ENCODE data around the gene UQCRC1. TPM values are rescaled to one million over a fixed set of nuclear protein-coding genes. Genes with fewer than 3 reads are reported as not detected.

The UQCRC1 gene
- total and polyA plus RNA-seq, 7 donors, result 199 to 828 (median 241) TPM

DNA sequence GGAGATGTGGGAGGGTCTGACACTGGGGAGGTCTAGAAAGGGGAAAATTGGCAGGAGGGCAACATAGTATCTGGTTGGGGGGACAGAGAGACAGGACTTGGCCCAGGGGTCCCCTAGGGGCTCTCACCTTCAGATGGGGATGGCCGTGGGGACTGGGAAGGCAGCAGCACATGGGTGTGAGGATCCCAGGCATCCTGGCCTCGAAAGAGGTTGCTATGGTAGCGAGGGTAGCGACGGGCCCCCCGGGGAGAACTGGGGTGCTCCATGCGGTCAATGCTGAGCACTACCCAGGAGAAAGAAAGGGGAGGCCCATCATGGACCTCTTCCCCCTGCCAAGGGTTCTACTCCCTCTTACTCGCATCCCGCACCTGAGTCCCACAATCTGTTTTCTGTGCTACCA, 38.3 kb upstream of the UQCRC1 start:
- no peaks in the 10 kb centered on the region for H3K9me3 ChIP-seq
- no peak overlapping the region for H3K27ac ChIP-seq
- no peak overlapping the region for H3K4me3 ChIP-seq
- H3K36me3 ChIP-seq, result no peaks in the 10 kb centered on the region
- WGBS, 2 donors, result 82 to 91% methylated on average over 9 of the region's 9 CpGs
- TF ChIP-seq EP300 (IDR thresholded peaks at IDR 0.05) (no peak), POLR2A (IDR thresholded peaks at IDR 0.05) (no peak), POLR2AphosphoS5 (IDR thresholded peaks at IDR 0.05) (no peak)
- TF ChIP-seq, protein P1, sequence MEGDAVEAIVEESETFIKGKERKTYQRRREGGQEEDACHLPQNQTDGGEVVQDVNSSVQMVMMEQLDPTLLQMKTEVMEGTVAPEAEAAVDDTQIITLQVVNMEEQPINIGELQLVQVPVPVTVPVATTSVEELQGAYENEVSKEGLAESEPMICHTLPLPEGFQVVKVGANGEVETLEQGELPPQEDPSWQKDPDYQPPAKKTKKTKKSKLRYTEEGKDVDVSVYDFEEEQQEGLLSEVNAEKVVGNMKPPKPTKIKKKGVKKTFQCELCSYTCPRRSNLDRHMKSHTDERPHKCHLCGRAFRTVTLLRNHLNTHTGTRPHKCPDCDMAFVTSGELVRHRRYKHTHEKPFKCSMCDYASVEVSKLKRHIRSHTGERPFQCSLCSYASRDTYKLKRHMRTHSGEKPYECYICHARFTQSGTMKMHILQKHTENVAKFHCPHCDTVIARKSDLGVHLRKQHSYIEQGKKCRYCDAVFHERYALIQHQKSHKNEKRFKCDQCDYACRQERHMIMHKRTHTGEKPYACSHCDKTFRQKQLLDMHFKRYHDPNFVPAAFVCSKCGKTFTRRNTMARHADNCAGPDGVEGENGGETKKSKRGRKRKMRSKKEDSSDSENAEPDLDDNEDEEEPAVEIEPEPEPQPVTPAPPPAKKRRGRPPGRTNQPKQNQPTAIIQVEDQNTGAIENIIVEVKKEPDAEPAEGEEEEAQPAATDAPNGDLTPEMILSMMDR (IDR thresholded peaks at IDR 0.05), result no peak
- DNase-seq, result no peak
- intact Hi-C loops (cut with DNase I), result no loop called here
- H3K27me3 ChIP-seq, result no peaks in the 10 kb centered on the region
- no peaks in the 10 kb centered on the region for H3K4me1 ChIP-seq

DNA sequence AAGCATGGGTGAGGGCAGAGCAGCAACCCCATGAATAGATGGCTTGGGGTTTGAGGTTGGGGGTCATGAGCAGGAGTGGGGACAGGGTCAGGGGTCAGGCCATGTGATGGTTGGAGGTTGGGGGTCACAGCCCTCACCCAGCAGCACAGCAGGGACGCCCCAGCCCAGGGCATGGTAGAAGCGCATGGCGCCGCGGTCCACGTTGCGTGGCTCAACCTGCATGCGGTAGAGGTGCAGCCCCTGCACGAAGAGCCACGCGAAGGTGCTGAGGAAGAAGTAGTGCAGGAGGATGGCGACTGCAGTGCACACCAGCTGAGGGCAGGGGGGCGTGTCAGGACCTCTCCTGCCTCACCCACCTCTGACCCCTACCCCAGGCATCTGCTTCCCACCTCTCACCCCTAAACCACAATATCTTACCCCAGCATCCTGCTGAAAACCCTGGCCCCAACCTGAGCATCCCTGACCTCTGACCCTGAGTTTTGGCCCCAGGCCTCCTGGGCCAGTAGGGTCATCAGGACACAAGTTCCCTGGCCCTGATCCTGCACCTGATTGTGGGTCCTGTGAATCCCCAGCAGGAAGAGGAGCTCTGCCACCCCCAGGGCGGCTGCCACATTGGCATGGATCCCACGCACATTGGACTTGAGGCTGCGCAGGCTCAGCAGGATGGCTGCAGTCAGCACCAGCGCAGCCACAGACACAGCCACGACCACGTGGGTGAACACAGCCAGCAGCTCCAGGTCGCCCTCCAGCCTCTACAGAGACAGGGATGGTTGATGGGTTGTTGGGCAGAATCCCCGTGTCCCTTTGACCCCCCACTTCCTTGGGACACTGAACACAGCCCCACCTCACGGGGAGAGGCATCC, 35.7 kb upstream of the UQCRC1 start:
- Histone ChIP-seq H3K27me3 (no peaks in the 10 kb centered on the region), H3K4me1 (no peaks in the 10 kb centered on the region), H3K27ac (no peak overlapping the region), H3K36me3 (no peaks in the 10 kb centered on the region), H3K4me3 (no peak overlapping the region), H3K9me3 (no peaks in the 10 kb centered on the region)
- 93 to 94% methylated on average over 22 of the region's 22 CpGs for WGBS, 2 donors
- no peak for DNase-seq
- intact Hi-C loops (cut with DNase I), result no loop called here
- TF ChIP-seq POLR2A (IDR thresholded peaks at IDR 0.05) (no peak), POLR2AphosphoS5 (IDR thresholded peaks at IDR 0.05) (no peak), EP300 (IDR thresholded peaks at IDR 0.05) (no peak)
- TF ChIP-seq, protein P1 (IDR thresholded peaks at IDR 0.05), result no peak

- intact Hi-C loops (cut with DNase I), result no loop called here
- Histone ChIP-seq H3K4me3 (no peak overlapping the region), H3K9me3 (no peaks in the 10 kb centered on the region), H3K27me3 (no peaks in the 10 kb centered on the region), H3K27ac (no peak overlapping the region), H3K4me1 (no peaks in the 10 kb centered on the region), H3K36me3 (no peaks in the 10 kb centered on the region)
- TF ChIP-seq EP300 (IDR thresholded peaks at IDR 0.05) (no peak), POLR2AphosphoS5 (IDR thresholded peaks at IDR 0.05) (no peak), POLR2A (IDR thresholded peaks at IDR 0.05) (no peak)
- TF ChIP-seq, protein P1 (IDR thresholded peaks at IDR 0.05), result no peak
- no peak for DNase-seq
- WGBS, 2 donors, result 92% methylated on average over 12 of the region's 12 CpGs
Observed at GRCh38 chr3:48642605-48643004, 33.2 kb upstream of the UQCRC1 start.

DNA sequence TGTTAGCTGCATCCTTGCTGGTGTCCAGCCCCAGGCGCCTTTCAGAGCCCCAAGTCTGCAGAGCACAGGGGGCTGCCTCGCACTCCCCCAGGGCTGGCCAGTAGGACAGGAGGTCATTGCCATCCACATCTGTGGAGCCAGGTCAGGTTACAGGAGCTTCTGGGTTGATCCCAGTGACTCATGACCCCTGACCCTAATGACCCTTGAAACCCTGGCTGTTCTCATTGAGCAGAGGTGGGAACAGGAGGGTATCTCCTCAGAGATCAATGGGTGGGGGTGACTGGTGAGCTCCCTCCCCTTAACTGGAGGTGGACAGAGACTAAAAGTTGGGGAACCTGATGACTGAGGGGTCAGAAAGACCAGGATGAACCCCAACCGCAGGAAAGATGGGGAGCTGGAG, 31.9 kb upstream of the UQCRC1 start:
- no peaks in the 10 kb centered on the region for H3K9me3 ChIP-seq
- H3K4me1 ChIP-seq, result peaks cover 0 to 2% (median 2%) of the 10 kb centered on the region in 4 donors
- H3K27me3 ChIP-seq, result no peaks in the 10 kb centered on the region
- WGBS, 2 donors, result 92 to 95% methylated on average over 3 of the region's 3 CpGs
- intact Hi-C loops (cut with DNase I), result no loop called here
- no peak for DNase-seq
- no peak for TF ChIP-seq EP300 (IDR thresholded peaks at IDR 0.05)
- TF ChIP-seq POLR2A (IDR thresholded peaks at IDR 0.05), result no peak
- no peak overlapping the region for H3K27ac ChIP-seq
- H3K4me3 ChIP-seq, result no peak overlapping the region
- H3K36me3 ChIP-seq, result no peaks in the 10 kb centered on the region

GRCh38 chr3:48639944-48640606, 30.6 kb upstream of the UQCRC1 start:
- Histone ChIP-seq H3K4me1 (peaks cover 0 to 12% (median 10%) of the 10 kb centered on the region in 4 donors), H3K27me3 (no peaks in the 10 kb centered on the region), H3K4me3 (no peak overlapping the region), H3K36me3 (no peaks in the 10 kb centered on the region), H3K9me3 (no peaks in the 10 kb centered on the region), H3K27ac (no peak overlapping the region)
- WGBS, 2 donors, result 89 to 90% methylated on average over 38 of the region's 38 CpGs
- TF ChIP-seq EP300 (IDR thresholded peaks at IDR 0.05) (no peak), POLR2AphosphoS5 (IDR thresholded peaks at IDR 0.05) (no peak), POLR2A (IDR thresholded peaks at IDR 0.05) (no peak)
- intact Hi-C loops (cut with DNase I), result loop anchor here (2.0 kb wide), 1 partner anchor 13 kb away; no protein-coding TSS in a partner anchor
- DNase-seq, result no peak

Data from sigmoid colon (tissue), 7 donors.